Large intestine (tissue), 3 donors: ENCODE results near the gene HMHB1. TPM values are rescaled to one million over a fixed set of nuclear protein-coding genes. Genes with fewer than 3 reads are reported as not detected.
"Not testable (repeated sequence)": the region's sequence is repeated elsewhere in the genome, so short reads cannot be mapped to it uniquely, and the experiment has no call there.

ENCODE experiments used
- DNase-seq, 2 donors: peaks; one replicate each; pipeline versions ENCODE4 v3.0.0 to v3.0.0-alpha.2; 2013
- H3K27ac ChIP-seq: one replicate; pipeline ENCODE4 v1.5.1; 2013; ENCODE audit warnings: low read length
- H3K27me3 ChIP-seq: 2 replicates; pipeline ENCODE4 v1.6.1; 2013; ENCODE audit warnings: low read length; ENCODE audit not compliant: control insufficient read depth, insufficient read depth
- H3K36me3 ChIP-seq: 2 replicates; pipeline ENCODE4 v1.6.1; 2013; ENCODE audit warnings: low read length; ENCODE audit not compliant: control insufficient read depth, insufficient read depth
- H3K4me1 ChIP-seq: one replicate; pipeline ENCODE4 v1.6.1; 2013; ENCODE audit warnings: low read length; ENCODE audit not compliant: control insufficient read depth, insufficient read depth
- H3K4me3 ChIP-seq: one replicate; pipeline ENCODE4 v1.5.1; 2013; ENCODE audit warnings: low read length
- H3K9me3 ChIP-seq: one replicate; pipeline ENCODE4 v1.6.1; 2013; ENCODE audit warnings: mild to moderate bottlenecking, low read depth, low read length, moderate library complexity; ENCODE audit not compliant: control insufficient read depth
- WGBS: methylation state at CpG from one replicate; pipeline ENCODE4 v1.1.5; 2013; ENCODE audit warnings: low lambda C conversion rate; ENCODE audit not compliant: insufficient coverage; 5-methylcytosine and 5-hydroxymethylcytosine counted together
- polyA plus RNA-seq: library from polyadenylated mRNA; unstranded; fragments of 120-200 nt; gene quantifications from one replicate; pipeline ENCODE4 v1.2.1, GENCODE V29; 2013

HMHB1 gene
- polyA plus RNA-seq, 1 donor: not detected

DNA sequence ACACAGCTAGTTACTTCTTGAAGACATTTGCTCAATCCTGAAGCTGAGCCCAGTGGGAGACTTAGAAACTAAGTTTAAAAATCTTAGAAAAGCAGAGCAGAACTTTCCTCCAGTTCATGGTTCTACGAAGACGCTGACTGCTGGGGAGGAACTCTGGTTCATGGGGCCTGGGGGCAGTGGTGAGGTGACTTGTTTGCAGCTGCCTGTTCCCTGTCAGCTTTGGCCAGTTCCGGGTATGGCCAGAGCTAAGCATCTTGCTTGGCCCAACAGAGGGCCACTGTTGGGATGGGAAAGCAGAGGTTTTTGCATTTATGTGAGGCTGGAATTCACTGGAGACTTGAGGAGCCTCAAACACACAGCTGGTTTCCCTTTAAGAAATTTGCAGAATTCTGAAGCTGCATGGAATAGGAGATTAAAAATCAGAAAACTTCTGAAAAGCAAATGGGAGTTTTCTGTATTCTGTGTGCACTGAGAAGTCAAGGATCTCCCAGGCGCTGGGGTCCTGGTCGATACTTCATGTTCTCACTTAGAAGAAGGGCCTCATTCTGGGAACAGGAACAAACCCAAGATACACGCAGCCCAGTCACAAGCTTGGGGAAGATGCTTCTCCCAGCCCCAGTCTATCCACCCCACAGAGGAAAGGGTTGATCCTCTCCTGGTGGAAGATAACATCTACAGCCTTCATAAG lies 10.6 kb upstream of the HMHB1 start:
- DNase-seq: no peak
- H3K27me3 ChIP-seq: no peaks in the 10 kb centered on the region
- WGBS: no CpG with 5 or more reads among the region's 6 CpGs
- H3K4me3 ChIP-seq: no peak overlapping the region
- no peaks in the 10 kb centered on the region for H3K36me3 ChIP-seq
- H3K27ac ChIP-seq: no peak overlapping the region
- H3K4me1 ChIP-seq: no peaks in the 10 kb centered on the region
- no peaks in the 10 kb centered on the region for H3K9me3 ChIP-seq

DNA sequence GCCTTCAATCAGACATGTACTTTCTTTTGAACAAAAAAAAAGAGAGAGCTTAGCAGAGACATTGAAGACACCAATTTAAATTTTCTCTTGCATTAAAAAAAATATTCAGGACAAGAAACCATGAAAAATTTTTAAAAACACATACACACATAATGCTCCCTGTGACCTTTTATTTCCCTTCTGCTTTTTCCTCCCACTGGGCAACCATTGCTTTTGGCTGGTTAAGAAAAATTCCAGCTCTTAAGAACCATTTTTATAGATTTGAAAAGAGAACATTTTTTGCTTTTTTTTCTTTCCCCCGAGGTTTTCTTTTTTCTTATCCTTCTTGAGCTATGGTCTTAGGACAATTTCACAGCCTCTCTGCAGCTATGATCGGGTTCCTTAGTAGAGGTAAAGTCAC lies 6.1 kb upstream of the HMHB1 start:
- H3K4me1 ChIP-seq: no peaks in the 10 kb centered on the region
- H3K36me3 ChIP-seq: no peaks in the 10 kb centered on the region
- H3K27me3 ChIP-seq: no peaks in the 10 kb centered on the region
- no peak overlapping the region for H3K27ac ChIP-seq
- DNase-seq: no peak
- no peaks in the 10 kb centered on the region for H3K9me3 ChIP-seq
- no peak overlapping the region for H3K4me3 ChIP-seq
- WGBS: 89% methylated on average over 1 of the region's 2 CpGs

DNA sequence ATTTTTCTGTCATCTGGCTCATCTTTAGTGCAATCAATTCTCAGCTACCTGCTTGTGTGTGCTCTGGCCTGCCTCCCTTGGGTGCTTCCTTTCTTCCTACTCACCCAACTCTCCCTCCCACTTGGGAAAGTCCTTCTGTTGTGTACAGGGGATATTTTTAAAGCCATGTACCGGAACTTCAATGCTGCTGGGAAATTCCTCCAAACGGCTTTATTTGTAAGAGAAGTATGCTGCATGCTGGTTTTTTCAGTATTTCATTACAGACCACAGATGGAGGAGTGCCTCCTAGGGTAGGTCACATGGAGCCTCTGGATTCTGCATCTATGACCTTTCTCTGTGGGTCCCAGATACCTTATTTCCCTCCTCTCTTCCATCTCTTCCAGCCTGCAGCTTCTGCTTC lies 5.4 kb upstream of the HMHB1 start:
- WGBS: no CpG with 5 or more reads among the region's 2 CpGs
- no peak overlapping the region for H3K4me3 ChIP-seq
- DNase-seq: no peak
- H3K36me3 ChIP-seq: no peaks in the 10 kb centered on the region
- no peaks in the 10 kb centered on the region for H3K4me1 ChIP-seq
- no peaks in the 10 kb centered on the region for H3K27me3 ChIP-seq
- no peak overlapping the region for H3K27ac ChIP-seq
- no peaks in the 10 kb centered on the region for H3K9me3 ChIP-seq

DNA sequence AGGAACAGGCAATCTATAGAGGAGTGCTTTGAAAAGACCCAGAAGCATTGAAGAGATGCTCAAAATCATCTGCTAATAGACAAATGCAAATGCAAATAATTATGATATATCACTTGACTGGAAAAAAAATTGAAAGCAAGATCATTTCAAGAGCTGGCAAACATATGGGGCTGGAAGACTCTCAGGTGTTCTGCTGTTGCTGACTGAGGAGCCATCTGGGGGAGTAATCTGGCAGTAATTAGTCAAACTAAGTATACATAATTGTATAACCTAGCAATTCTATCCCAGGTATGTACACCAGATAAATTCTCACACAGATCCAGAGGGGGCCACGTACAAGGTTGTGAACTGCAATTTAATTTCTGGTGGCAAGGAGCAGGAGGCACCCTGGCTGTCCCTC lies 4.6 kb upstream of the HMHB1 start:
- no peaks in the 10 kb centered on the region for H3K27me3 ChIP-seq
- H3K4me3 ChIP-seq: no peak overlapping the region
- no peaks in the 10 kb centered on the region for H3K4me1 ChIP-seq
- WGBS: no CpG with 5 or more reads among the region's 1 CpG
- H3K36me3 ChIP-seq: no peaks in the 10 kb centered on the region
- no peak for DNase-seq
- no peak overlapping the region for H3K27ac ChIP-seq
- H3K9me3 ChIP-seq: no peaks in the 10 kb centered on the region

DNA sequence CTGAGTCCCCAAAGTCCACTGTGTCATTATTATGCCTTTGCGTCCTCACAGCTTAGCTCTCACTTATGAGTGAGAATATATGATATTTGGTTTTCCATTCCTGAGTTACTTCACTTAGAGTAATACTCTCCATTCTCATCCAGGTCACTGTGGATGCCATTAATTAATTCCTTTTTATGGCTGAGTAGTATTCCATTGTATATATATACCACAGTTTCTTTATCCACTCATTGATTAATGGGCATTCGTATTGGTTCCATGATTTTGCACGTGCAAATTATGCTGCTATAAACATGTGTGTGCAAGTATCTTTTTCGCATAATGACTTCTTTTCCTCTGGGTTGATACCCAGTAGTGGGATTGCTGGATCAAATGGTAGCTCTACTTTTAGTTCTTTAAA lies 4.4 kb downstream of the HMHB1 start:
- not testable (repeated sequence) for H3K27ac ChIP-seq, H3K9me3 ChIP-seq, H3K27me3 ChIP-seq, H3K36me3 ChIP-seq, DNase-seq, H3K4me3 ChIP-seq, H3K4me1 ChIP-seq
- no CpG with 5 or more reads among the region's 4 CpGs for WGBS

DNA sequence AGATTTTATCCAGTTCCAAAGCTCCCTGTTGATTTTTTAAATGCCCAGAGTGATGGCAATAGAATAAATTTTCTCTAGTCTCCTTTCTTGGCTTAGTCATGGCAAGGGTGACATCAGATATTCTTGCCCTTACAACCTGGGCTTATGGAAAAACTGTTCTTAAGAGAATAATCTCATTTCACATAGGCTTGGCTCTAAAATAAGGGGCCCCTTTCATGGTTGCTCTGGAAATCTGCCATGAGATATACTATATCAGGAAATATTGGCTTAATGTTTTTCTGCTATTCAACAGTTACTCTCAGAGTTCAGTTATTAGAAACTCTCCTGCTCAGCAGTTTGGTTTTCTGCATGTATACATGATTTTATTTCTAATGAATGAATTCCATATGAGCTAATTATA lies 7.8 kb downstream of the HMHB1 start:
- Histone ChIP-seq H3K36me3 (no peaks in the 10 kb centered on the region), H3K9me3 (no peaks in the 10 kb centered on the region), H3K27me3 (no peaks in the 10 kb centered on the region), H3K4me3 (no peak overlapping the region), H3K27ac (no peak overlapping the region), H3K4me1 (no peaks in the 10 kb centered on the region)
- no peak for DNase-seq

DNA sequence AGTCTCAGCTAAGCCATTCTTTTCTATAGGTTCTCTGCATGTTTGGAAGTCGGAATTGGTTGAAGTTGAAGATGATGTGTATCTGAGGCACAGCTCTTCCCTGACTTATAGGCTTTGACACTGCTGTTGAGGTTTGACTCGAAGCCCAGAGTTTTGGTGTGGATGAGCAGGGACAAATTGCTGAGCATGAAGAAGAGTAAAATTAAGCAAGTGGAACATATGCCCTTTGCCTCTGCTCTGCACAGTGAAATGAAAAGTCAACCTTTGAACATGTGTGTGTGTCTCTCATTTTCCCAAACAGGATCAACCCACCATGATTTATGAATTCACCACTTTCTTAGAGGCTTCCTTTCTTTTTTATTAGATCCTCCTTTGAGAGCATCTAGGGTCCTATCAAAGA lies 8.5 kb downstream of the HMHB1 start:
- no peaks in the 10 kb centered on the region for H3K4me1 ChIP-seq
- no peaks in the 10 kb centered on the region for H3K27me3 ChIP-seq
- no CpG with 5 or more reads among the region's 2 CpGs for WGBS
- no peaks in the 10 kb centered on the region for H3K36me3 ChIP-seq
- no peaks in the 10 kb centered on the region for H3K9me3 ChIP-seq
- H3K27ac ChIP-seq: no peak overlapping the region
- no peak overlapping the region for H3K4me3 ChIP-seq
- DNase-seq: no peak

DNA sequence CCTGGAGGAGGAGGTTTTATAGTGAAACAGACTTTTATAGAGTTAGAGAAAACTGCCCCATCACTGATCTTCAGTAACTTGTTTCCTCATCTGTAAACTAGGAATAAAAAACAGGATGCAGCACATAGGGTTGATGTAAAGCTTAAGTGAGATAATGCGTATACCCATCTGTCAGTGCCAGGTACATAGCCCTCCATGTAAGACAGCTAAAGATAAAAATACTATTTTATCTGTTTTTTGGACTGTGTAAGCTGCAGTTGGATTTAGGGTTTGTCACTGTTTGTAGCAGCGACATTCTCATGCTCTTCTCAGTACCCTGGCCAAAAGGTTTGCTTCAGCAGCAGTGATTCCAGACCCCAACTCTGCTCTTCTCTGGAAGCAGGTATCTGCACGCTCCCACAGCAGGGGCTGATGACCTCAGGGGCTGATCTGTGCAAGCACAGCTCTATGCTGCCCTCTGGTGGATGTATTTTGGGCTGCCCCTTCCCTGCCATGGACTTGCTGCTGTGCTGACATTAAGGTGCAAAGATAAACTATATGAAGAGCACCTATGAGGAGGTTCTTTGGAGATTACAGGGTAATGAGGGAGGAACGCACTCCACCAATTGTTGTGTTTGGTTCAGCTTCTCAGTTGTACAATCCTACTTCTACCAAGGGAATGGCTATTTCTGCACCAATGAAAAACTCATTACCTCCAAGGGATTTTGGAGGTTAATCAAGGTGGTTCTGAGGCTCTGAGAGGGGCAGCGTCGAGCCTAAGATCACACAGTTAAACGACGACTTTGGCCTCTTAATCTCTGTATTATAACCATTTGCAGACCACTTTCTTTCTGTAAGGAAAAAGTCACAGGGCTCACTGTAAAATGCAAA lies 13.1 kb downstream of the HMHB1 start:
- H3K4me3 ChIP-seq: no peak overlapping the region

DNA sequence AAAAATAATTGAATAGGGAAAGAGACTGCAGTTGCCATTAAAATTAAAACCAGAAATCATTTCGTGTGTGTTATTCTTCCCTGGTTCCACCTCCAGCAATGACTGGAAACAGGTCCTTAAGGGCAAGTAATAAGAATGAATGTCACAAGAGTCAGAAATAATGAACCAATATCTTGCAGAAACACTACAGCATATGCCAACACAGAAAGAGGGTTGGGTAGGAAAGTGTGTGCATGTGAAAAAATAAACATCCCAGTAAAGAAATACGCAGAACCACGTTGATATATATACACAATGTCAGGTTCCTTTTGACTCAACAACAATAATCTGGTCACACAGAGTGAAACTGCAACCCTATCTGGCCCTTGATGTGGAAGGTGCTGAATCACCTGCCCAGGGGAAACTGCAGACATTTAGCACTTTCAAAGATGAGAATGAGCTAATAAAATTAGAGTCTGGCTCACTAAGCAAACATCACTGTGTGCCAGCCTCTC lies 15.0 kb downstream of the HMHB1 start:
- no peak for DNase-seq
- H3K27me3 ChIP-seq: no peaks in the 10 kb centered on the region
- H3K4me1 ChIP-seq: no peaks in the 10 kb centered on the region
- H3K4me3 ChIP-seq: no peak overlapping the region
- no peak overlapping the region for H3K27ac ChIP-seq
- no peaks in the 10 kb centered on the region for H3K9me3 ChIP-seq
- 70% methylated on average over 2 of the region's 3 CpGs for WGBS
- no peaks in the 10 kb centered on the region for H3K36me3 ChIP-seq

More for the DNA sequence above, 13.1 kb downstream of the HMHB1 start:
- Histone ChIP-seq H3K9me3 (no peaks in the 10 kb centered on the region), H3K27ac (no peak overlapping the region), H3K36me3 (no peaks in the 10 kb centered on the region), H3K4me1 (no peaks in the 10 kb centered on the region), H3K27me3 (no peaks in the 10 kb centered on the region)
- peak; percentile 69 to 73 for DNase-seq
- WGBS: no CpG with 5 or more reads among the region's 8 CpGs

DNA sequence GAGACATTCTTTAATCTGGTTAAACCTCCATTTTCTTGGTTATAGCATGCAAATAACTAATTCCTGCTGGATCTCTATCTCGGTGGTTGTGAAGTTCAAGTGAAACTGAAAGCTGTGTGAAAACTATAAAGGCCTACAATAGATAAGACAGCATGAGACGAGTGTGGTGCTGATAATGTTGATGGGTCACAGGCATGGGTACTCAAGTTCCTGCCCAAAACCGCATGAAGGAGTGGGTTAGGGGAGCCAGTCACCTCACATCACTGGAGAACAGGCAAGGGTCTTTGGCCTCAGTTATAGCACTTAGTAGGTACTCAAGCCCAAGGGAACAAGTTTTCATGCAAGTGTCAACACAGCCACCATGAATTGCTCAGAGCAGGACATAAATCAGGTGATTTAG lies 16.7 kb downstream of the HMHB1 start:
- DNase-seq: peak; percentile 16 to 49
- Histone ChIP-seq H3K4me3 (no peak overlapping the region), H3K27ac (no peak overlapping the region), H3K9me3 (no peaks in the 10 kb centered on the region), H3K27me3 (no peaks in the 10 kb centered on the region), H3K4me1 (no peaks in the 10 kb centered on the region), H3K36me3 (no peaks in the 10 kb centered on the region)
- WGBS: no CpG with 5 or more reads among the region's 3 CpGs
